ENCODE data around the gene PPTC7.
"Not testable (repeated sequence)": the region's sequence is repeated elsewhere in the genome, so short reads cannot be mapped to it uniquely, and the experiment has no call there.

PPTC7 gene

GRCh38 chr12:110613071-110613770, 30.1 kb upstream of the PPTC7 start:
- no peaks in the 10 kb centered on the region for H3K9me3 ChIP-seq (ENCODE audit: control insufficient read depth, insufficient read depth, low read depth, low read length)
- H3K4me3 ChIP-seq (ENCODE audit: low read depth, low read length): peak overlapping the region; percentile 80
- ChIA-PET POLR2A (interaction anchor here (0.6 to 1.1 kb wide), 6 partner anchors 47 to 163 kb away, joined by 4 to 9 read pairs (median 5); partner anchors contain the start of genes ARPC3, FAM216A, GPN3 and RAD9B), CTCF (interaction anchor here (0.6 to 7.7 kb wide), 3 partner anchors 12 to 214 kb away, joined by 3 to 42 read pairs (median 3); no protein-coding TSS in a partner anchor)
- peaks cover 6 to 10% of the 10 kb centered on the region in 2 experiments; a peak in 2 of 3 replicates for H3K36me3 ChIP-seq (ENCODE audit: control insufficient read depth in 2 of 2, insufficient read depth in 1 of 2, low read length in 2 of 2)
- H3K27ac ChIP-seq (ENCODE audit: extremely low read depth, low read depth, low read length): no peak overlapping the region
- peaks cover 3% of the 10 kb centered on the region for H3K4me1 ChIP-seq (ENCODE audit: control insufficient read depth, insufficient read depth, low read length)
- TF ChIP-seq ZNF362 (tag by site-specific recombination; IDR thresholded peaks at IDR 0.05) (peak; percentile 70), SP2 (tag by site-specific recombination; IDR thresholded peaks at IDR 0.05) (no peak), ZNF768 (tag by site-specific recombination; IDR thresholded peaks at IDR 0.05) (no peak), ZNF18 (tag by site-specific recombination; IDR thresholded peaks at IDR 0.05) (no peak), ZBTB11 (tag by site-specific recombination; conservative IDR thresholded peaks at IDR 0.05; ENCODE audit: low read depth) (0 out of 2 replicates have a peak, but pooled peaks have one; percentile 2), ZNF302 (tag by site-specific recombination; IDR thresholded peaks at IDR 0.05; ENCODE audit: low read depth) (no peak), ZNF2 (tag by site-specific recombination; IDR thresholded peaks at IDR 0.05) (no peak)

GRCh38 chr12:110606253-110606611, 23.1 kb upstream of the PPTC7 start:
- Histone ChIP-seq H3K9me3 (ENCODE audit: control insufficient read depth, insufficient read depth, low read depth, low read length) (no peaks in the 10 kb centered on the region), H3K4me1 (ENCODE audit: control insufficient read depth, insufficient read depth, low read length) (no peaks in the 10 kb centered on the region), H3K27ac (ENCODE audit: extremely low read depth, low read depth, low read length) (no peak overlapping the region), H3K4me3 (ENCODE audit: low read depth, low read length) (no peak overlapping the region), H3K36me3 (ENCODE audit: control insufficient read depth in 2 of 2, insufficient read depth in 1 of 2, low read length in 2 of 2) (no peaks in the 10 kb centered on the region)
- ChIA-PET POLR2A (no interaction called here), CTCF (interaction anchor here (0.7 kb wide), 1 partner anchor 112 kb away, joined by 3 read pairs; no protein-coding TSS in a partner anchor)
- TF ChIP-seq KLF10 (tag by site-specific recombination; IDR thresholded peaks at IDR 0.05): no peak
- TF ChIP-seq ZSCAN23 (tag by site-specific recombination; IDR thresholded peaks at IDR 0.05): no peak

GRCh38 chr12:110602085-110602814, 19.1 kb upstream of the PPTC7 start:
- H3K9me3 ChIP-seq (ENCODE audit: control insufficient read depth, insufficient read depth, low read depth, low read length); H3K4me1 ChIP-seq (ENCODE audit: control insufficient read depth, insufficient read depth, low read length); POLR2A ChIA-PET; H3K4me3 ChIP-seq (ENCODE audit: low read depth, low read length); H3K27ac ChIP-seq (ENCODE audit: extremely low read depth, low read depth, low read length); H3K36me3 ChIP-seq (ENCODE audit: control insufficient read depth in 2 of 2, insufficient read depth in 1 of 2, low read length in 2 of 2): not testable (repeated sequence)
- CTCF ChIA-PET: interaction anchor here (0.6 to 6.1 kb wide), 45 partner anchors 10 to 872 kb away, joined by 3 to 51 read pairs (median 4); partner anchors contain the start of genes ARPC3, FAM216A, GPN3 and TCTN1
- peak; percentile 37; the same call in 1 of the 2 replicates for TF ChIP-seq ZNF335 (tag by site-specific recombination; conservative IDR thresholded peaks at IDR 0.05)
- TF ChIP-seq ZSCAN16 (tag by site-specific recombination; IDR thresholded peaks at IDR 0.05): peak; percentile 86
- peak; percentile 31; the same call in 1 of the 2 replicates for TF ChIP-seq SP7 (tag by site-specific recombination; IDR thresholded peaks at IDR 0.05)
- peak; percentile 58 for TF ChIP-seq ZNF660 (tag by site-specific recombination; IDR thresholded peaks at IDR 0.05)
- TF ChIP-seq ZSCAN30 (tag by site-specific recombination; IDR thresholded peaks at IDR 0.05): peak; percentile 83
- peak; percentile 73; the same call in 1 of the 2 replicates for TF ChIP-seq ZNF24 (tag by site-specific recombination; IDR thresholded peaks at IDR 0.05)
- TF ChIP-seq ZNF585B (tag by site-specific recombination; IDR thresholded peaks at IDR 0.05): peak; percentile 73
- peak; percentile 86 for TF ChIP-seq ZNF654 (tag by site-specific recombination; IDR thresholded peaks at IDR 0.05; ENCODE audit: low read depth)
- peak; percentile 71 for TF ChIP-seq CTCF (tag by site-specific recombination; IDR thresholded peaks at IDR 0.05)
- TF ChIP-seq ZBTB17 (tag by site-specific recombination; IDR thresholded peaks at IDR 0.05): peak; percentile 43
- TF ChIP-seq ZNF664 (tag by site-specific recombination; IDR thresholded peaks at IDR 0.05): peak; percentile 100
